T-helper 1 cell treated with Interleukin-12 subunit alpha and Interleukin-12 subunit beta and Interleukin-4 antibody, amounts not matched to agents 30 μg/mL and 1 μg/mL, for 36 hours (primary cell): Measurements from ENCODE around the gene VWA1.
"Not testable (repeated sequence)": the region's sequence is repeated elsewhere in the genome, so short reads cannot be mapped to it uniquely, and the experiment has no call there.

Experiments used
- H3K27ac Mint-ChIP-seq: one replicate; pipeline ENCODE4 v1.8.0; 2021; ENCODE audit warnings: mild to moderate bottlenecking, mixed read lengths
- H3K27me3 Mint-ChIP-seq: one replicate; pipeline ENCODE4 v1.8.0; 2021; ENCODE audit warnings: low read depth, mixed read lengths
- H3K36me3 Mint-ChIP-seq: one replicate; pipeline ENCODE4 v1.8.0; 2021; ENCODE audit warnings: low read depth, mixed read lengths
- H3K4me1 Mint-ChIP-seq: one replicate; pipeline ENCODE4 v1.8.0; 2021; ENCODE audit warnings: low read depth, mixed read lengths
- H3K4me3 Mint-ChIP-seq: one replicate; pipeline ENCODE4 v1.8.0; 2021; ENCODE audit warnings: mild to moderate bottlenecking, moderate library complexity, mixed read lengths
- H3K9me3 Mint-ChIP-seq: one replicate; pipeline ENCODE4 v1.8.0; 2021; ENCODE audit warnings: mixed read lengths

Gene VWA1

DNA sequence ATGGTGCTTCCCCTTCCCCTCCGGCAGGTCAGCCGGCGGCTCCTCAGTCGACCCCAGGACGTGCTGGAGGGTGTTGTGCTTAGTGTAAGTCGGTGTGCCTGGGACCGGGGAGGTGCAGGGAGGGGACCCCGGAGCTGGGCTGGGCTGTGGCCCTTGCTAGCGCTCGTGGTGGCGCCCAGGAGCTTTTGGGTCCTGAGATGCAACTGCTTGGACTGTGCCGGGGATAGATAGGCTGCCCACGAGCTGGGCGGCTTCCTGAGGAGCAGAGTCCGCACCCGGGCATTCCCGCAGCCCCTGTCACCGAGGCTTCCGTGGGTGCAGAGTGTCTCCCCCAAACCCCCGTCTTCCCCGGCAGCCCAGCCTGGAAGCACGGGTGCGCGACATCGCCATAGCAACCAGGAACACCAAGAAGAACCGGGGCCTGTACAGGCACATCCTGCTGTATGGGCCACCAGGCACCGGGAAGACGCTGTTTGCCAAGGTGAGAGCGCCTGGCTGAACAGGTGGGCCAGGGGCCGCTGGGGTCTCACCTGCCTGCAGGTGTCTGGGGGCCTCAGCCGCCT is 50.3 kb downstream of the VWA1 start:
- H3K27ac Mint-ChIP-seq, H3K9me3 Mint-ChIP-seq, H3K4me1 Mint-ChIP-seq, H3K27me3 Mint-ChIP-seq, H3K4me3 Mint-ChIP-seq: not testable (repeated sequence)
- H3K36me3 Mint-ChIP-seq, result peaks cover 14% of the 10 kb centered on the region

GRCh38 chr1:1487701-1488100 is 52.2 kb downstream of the VWA1 start:
- no peaks in the 10 kb centered on the region for H3K27me3 Mint-ChIP-seq
- no peak overlapping the region for H3K4me3 Mint-ChIP-seq
- no peak overlapping the region for H3K27ac Mint-ChIP-seq
- H3K9me3 Mint-ChIP-seq, result no peaks in the 10 kb centered on the region
- no peaks in the 10 kb centered on the region for H3K4me1 Mint-ChIP-seq
- peaks cover 25% of the 10 kb centered on the region for H3K36me3 Mint-ChIP-seq

GRCh38 chr1:1489231-1489630 is 53.7 kb downstream of the VWA1 start:
- Mint-ChIP-seq H3K4me1 (no peaks in the 10 kb centered on the region), H3K27ac (no peak overlapping the region), H3K9me3 (peaks cover 10% of the 10 kb centered on the region), H3K4me3 (no peak overlapping the region), H3K27me3 (no peaks in the 10 kb centered on the region), H3K36me3 (peaks cover 33% of the 10 kb centered on the region)

DNA sequence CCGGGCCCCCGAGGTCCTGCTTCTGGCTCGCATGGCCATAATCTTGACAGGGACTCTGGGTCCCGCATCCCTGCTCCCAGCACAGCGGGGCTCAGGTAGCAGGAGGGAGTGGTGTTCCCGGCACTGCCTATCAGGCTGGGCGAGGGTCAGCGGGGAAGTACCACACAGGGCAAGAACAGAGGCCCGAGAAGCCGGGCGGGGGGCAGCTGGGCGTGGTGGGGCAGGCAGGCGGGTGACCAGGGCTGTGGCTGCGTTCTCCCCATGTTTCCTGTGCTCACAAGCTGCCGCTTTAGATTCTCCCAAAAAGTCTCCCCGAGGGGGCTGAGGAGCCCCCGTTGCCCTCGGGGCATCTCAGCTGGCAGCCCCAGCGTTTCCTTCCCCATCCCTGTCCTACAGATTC is 54.4 kb downstream of the VWA1 start:
- peaks cover 33% of the 10 kb centered on the region for H3K36me3 Mint-ChIP-seq

DNA sequence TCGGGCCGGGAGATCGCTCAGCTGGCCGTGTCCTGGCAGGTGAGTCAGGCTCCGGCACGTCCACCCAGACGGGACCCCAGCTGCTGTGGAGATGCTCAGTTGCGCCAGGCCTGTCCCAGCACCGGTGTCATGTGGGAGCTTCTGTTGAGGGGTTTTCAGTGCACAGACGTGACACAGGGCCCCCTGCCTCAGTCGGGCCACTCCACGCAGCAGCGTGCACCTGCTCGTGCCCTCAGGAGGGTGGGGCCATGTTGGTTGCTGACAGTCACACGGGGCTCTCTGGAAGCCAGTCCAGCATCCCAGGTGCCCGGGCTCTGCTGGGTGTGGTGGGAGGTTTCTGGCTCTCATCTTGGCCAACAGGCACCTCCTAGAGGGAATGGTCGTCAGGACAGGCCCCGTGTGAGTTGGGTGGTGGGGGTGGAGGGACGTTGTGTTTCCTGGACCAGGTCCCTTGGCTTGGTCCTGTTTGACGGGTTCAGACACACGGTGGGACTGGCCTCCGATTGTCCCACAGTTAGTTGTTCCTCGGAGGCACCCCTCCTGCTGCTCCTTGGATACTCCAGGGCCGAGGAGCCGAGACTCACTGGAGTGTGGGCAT is 55.2 kb downstream of the VWA1 start:
- H3K27ac Mint-ChIP-seq, result no peak overlapping the region
- H3K9me3 Mint-ChIP-seq, result peaks cover 10% of the 10 kb centered on the region
- no peaks in the 10 kb centered on the region for H3K4me1 Mint-ChIP-seq
- peaks cover 33% of the 10 kb centered on the region for H3K36me3 Mint-ChIP-seq
- H3K27me3 Mint-ChIP-seq, result no peaks in the 10 kb centered on the region
- H3K4me3 Mint-ChIP-seq, result no peak overlapping the region

More for the DNA sequence above, 54.4 kb downstream of the VWA1 start:
- H3K4me3 Mint-ChIP-seq, result no peak overlapping the region
- H3K27me3 Mint-ChIP-seq, result no peaks in the 10 kb centered on the region
- H3K27ac Mint-ChIP-seq, result no peak overlapping the region
- peaks cover 10% of the 10 kb centered on the region for H3K9me3 Mint-ChIP-seq
- no peaks in the 10 kb centered on the region for H3K4me1 Mint-ChIP-seq

DNA sequence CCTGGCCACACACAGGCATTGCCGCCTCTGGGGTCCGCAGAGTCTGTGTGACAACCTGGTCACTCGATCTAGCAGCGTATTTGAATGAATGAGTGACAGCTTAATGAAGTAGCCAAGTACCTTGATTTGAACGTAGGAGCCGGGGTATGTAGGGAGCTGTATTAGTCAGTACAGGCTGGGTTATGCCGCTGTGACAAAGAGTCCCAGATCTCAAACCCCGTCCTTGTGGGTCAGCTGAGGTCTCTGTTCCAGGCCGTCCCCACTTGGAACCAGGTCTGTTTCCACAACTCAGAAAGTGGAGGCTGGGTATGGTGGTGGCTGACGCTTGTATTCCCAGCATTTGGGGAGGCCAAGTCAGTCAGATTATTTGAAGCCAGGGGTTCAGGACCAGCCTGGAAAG is 56.1 kb downstream of the VWA1 start:
- H3K27ac Mint-ChIP-seq, result no peak overlapping the region
- H3K36me3 Mint-ChIP-seq, result peaks cover 33% of the 10 kb centered on the region
- no peak overlapping the region for H3K4me3 Mint-ChIP-seq
- no peaks in the 10 kb centered on the region for H3K27me3 Mint-ChIP-seq
- peaks cover 10% of the 10 kb centered on the region for H3K9me3 Mint-ChIP-seq
- H3K4me1 Mint-ChIP-seq, result no peaks in the 10 kb centered on the region
